IPS-NIHi7 (cell line): Measurements from ENCODE around the gene ZFHX2.
"Not testable (repeated sequence)": the region's sequence is repeated elsewhere in the genome, so short reads cannot be mapped to it uniquely, and the experiment has no call there.

Source experiments
- DNase-seq: peaks from one replicate; pipeline ENCODE4 v3.0.0; 2012; ENCODE audit warnings: mixed read lengths; ENCODE audit errors: extremely low spot score

ZFHX2 gene

GRCh38 chr14:23540141-23540469 is 11.5 kb downstream of the ZFHX2 start:
- DNase-seq: no peak

- DNase-seq: peak; percentile 86
Measured at GRCh38 chr14:23539248-23540140, 12.1 kb downstream of the ZFHX2 start.

DNA sequence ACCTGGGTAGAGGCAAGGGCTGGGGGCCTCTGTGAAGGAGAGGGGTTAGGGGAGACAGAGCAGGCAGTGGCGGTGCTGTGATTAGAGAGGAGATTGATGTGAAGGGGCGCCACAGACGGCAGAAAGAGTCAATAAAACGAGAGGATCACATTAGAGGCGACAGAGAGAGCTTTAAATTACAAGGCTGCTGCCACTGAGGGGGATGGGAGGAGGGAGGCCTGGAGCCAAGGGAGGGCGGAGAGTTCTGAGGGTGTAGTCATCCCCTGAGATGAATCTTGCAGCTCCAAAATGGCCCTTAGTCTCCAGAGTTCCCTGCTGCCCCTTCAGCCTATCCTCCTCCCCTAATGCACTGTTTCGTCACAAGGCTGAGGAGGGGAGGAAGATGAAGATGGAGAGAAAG is 12.8 kb downstream of the ZFHX2 start:
- DNase-seq: no peak

- no peak for DNase-seq
Measured at GRCh38 chr14:23538050-23538718, 13.4 kb downstream of the ZFHX2 start.

DNA sequence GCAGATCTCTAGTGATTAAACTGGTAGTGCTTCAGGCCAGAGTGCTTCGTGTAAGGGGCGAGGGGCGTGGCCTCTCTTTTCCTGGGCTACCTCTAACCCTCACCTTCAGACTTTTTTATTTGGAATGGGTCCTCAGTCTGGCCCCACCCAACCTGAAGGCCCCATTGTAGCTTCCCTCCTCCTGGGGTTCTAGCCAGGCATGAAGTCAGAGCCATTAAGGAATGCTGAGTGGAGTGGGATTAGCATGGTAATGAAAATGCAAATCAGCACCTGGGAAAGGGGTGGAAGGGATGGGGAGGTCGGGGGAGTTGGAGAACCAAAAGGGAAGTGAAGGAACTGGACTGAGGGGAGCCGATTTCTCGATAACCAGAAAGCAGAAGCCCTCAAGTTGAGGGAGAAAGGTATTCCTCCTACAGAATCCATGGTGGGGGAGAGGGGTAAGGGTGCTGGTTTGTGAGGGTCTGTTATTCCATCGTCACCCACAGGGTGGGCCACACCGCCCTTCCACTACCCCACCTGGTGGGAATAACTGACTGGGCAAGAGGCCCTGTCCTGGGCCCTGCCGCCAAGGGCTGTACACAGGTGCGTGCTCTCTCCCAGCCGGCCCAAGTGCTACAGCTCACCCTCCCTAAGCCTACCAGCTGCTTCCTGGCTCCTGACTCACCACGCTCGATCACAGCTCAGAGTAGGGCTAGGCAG is 14.1 kb downstream of the ZFHX2 start:
- peak; percentile 83 for DNase-seq

DNA sequence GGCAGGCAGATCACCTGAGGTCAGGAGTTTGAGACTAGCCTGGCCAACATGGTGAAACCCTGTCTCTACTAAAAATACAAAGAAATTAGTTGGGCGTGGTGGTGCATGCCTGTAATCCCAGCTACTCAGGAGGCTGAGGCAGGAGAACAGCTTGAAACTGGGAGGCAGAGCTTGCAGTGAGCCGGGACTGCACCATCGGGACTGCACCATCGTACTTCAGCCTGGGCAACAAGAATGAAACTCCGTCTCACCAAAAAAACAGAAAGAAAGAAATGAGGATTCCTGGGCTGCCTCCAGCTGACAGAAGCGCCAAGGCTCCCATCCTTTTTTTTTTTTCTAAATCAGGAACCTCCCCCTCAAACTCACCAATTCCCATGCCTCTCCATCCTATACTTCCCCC is 14.7 kb downstream of the ZFHX2 start:
- not testable (repeated sequence) for DNase-seq

DNA sequence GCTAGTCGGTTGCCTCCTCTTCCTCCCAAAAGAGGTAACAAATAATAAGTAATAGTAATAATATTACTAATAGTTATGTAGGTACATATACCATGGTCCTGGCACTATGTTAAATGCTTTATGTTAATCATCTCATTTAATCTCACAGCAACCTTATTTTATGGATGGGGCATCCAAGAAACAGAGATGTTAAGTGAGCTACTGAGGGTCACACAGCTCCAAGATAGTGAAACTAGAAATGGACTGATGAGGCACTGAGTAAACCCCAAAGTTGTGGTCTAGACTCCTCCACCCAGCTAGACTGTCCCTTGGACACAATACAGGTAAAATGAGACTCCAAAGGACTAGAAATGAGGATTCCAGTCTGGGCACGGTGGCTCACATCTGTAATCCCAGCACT is 15.1 kb downstream of the ZFHX2 start:
- DNase-seq: no peak

GRCh38 chr14:23535943-23536342 is 15.6 kb downstream of the ZFHX2 start:
- DNase-seq: no peak

GRCh38 chr14:23533652-23534435 is 17.7 kb downstream of the ZFHX2 start:
- no peak for DNase-seq

DNA sequence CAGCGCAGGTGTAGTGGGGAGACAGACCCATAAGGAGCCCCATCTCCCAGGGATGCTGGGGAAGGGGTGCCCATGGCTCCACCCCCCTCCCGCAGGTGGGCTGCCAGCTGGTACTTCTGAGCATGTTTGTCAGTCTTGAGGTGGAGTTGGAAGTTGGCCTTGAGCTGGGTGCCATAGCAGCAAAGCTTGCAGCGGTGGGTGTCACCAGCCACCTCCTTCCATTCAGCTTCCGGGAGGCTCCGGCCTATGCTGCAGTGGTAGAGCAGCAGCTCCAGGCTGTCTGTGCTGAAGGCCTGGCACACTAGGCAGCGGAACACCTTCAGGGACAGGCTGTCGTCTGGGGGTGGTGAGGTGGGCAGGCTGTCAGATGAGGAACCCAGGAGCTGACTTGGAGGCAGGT is 18.9 kb downstream of the ZFHX2 start:
- no peak for DNase-seq

DNA sequence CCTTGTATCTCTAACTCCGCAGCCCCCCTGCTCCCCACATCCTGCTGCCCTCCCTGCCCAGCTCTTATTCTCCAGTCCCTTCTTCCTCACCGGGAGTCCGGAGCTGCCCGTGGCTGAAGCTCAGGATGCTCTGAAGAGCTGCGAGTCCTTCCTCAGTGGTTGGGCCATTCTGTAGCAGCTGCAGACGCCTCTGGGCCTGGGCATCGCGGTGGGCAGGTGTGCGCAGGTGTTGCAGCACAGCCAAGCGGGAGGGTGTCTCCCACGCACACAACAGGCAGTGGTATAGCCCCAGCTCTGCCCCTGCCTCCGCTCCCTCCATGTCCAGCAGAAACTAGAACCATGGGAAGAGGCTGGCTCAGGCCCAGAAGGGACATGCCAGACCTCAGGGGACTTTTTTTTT is 20.2 kb downstream of the ZFHX2 start:
- DNase-seq: no peak

DNA sequence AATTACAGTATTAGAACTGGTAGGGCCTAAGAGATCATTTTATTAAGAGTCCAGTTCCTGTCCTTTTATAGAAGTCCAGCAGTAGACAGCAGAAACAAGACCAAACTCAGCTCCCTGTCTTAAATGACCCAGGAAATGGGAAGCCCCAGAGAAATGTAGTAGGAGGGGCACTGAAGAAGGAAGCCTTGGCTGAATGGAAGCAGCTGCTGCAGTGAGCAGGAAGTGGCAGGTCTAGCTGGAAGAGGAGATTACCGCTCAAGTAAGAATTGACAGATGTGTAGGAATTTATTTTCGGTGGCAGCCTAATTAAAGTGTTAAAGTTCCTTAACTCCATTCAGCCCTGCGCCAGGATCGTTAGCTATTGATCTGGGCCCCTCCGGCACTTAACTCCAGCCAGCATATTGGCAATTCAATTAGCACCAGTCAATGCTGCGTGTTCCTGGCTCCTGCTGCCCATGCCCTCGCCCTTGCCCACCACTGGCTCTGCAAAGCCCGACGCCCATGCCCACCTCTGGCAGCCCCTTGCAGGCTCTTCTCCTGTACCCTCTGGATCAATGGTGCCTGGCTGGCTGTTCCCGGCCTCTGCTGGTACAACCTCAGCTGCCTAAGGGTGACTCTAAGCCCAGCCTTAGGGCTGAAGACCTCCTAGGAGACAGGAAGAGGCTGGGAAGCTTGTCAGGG is 21.1 kb downstream of the ZFHX2 start:
- DNase-seq: no peak

- DNase-seq: no peak
Measured at GRCh38 chr14:23529016-23529415, 22.5 kb downstream of the ZFHX2 start.

GRCh38 chr14:23528555-23528954 is 23.0 kb downstream of the ZFHX2 start:
- DNase-seq: no peak

DNA sequence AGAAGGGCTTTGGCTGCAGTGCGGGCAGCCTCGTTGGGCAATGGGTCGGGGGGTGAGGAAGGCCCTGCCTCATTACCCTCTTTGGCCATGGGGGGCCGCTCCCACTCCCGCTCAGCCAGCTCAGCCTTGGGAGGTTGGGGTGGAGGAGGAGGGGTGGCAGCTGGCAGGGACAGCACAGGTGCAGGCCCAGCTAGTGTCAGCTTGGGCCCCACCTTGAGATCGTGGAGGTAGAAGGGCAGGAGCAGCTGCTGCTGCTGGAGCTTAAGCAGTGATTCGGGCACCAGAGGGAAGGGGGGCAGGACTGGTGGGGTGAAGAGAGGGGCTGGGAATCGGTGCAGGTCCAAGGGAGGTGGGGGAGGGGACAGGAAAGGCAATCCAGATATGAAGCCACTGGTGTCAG is 26.0 kb downstream of the ZFHX2 start:
- DNase-seq: no peak

GRCh38 chr14:23524954-23525353 is 26.6 kb downstream of the ZFHX2 start:
- no peak for DNase-seq

DNA sequence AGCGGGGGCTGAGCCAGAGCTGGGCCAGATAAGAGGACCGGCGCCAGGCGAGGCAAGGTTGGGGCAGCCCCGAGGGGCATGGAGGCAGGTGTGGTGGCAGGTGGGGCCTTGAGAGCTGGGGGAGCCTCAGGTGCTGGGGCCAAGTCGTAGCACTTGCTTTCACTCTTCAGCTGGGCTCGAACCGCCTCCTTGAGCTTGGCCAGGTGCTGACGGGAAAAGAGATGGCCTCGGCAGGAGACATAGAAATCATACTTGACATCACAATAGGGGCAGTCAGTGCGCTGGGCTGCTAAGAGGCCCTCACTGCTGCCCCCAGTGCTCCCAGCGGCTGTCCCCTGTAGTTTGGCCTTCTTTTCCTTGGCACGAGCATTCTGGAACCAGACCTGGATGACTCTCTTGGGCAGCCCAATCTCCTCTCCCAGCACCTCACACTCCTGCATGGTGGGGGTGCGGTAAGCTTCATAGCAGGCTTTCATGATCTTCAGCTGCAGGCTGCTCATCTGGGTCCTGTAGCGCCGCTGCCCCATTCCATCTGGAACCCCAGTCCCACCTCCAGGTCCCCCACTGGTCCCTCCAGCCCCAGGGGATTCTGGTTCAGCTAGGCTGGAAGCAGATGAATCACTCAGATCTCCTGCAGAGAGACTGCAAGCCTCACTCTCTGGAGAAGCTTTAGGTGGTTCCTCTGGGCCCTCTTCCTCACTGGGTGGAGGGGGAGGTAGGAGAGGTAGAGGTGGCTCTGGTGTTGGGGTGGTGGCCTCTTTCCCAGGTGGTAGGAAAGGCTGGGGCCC is 28.1 kb downstream of the ZFHX2 start:
- no peak for DNase-seq

GRCh38 chr14:23522643-23523198 is 28.8 kb downstream of the ZFHX2 start:
- DNase-seq: no peak

DNA sequence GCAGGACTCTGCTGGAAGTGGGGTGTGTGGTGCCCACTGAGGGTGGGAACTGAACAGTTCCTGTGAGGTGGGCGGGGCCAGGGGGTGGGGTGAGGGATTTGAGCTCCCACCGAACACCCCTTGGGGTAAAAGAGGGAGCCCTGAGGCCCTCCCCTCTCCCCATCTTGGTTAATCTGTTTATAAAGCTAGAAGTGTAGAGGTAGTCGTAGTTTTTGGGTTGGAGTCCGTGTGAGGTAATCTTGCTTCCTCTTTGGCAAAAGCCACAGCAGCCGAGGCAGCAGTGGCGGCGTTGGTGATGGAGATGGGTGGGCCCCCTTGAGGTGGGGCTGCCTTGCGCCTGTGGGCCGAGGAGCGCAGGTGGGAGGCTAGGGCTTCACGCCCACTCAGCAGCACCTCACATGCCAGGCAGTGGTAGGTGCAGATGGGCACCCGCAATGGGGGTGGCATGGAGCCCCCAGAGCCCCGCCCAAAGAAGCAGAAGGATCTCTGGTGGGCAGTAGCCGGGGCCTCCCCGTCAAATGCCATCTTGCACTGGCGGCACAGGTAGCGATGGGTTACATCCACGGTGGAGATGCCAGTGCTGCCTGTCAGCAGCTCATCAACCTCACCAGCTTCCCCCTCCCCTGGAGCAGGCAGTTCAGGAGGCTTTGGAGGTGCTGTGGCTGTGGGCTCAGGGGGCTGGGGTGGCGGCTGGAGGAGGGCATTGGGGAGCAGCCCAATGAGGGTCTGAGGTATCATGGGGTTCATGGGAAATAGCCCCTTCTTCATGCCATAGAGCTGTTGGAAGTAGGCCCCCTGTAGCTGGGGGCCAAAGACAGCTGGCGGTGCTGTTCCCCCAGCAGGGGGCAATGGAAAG is 29.6 kb downstream of the ZFHX2 start:
- no peak for DNase-seq
